GM12892 (cell line): ENCODE results near the gene KATNIP.

ENCODE experiments used
- POLR2A ChIP-seq: IDR thresholded peaks from 2 replicates; pipeline ENCODE4 v1.6.1; 2011; ENCODE audit warnings: low read depth, low read length, control low read depth
- TAF1 ChIP-seq: IDR thresholded peaks from 2 replicates; pipeline ENCODE4 v1.6.1; 2011; ENCODE audit warnings: low read depth, mild to moderate bottlenecking, control low read depth, low read length, borderline replicate concordance

- TF ChIP-seq POLR2A (no peak), TAF1 (no peak)
Observed at GRCh38 chr16:27583634-27584033, 33.7 kb downstream of the KATNIP start.
